ENCODE results near the gene MPP4. TPM values are rescaled to one million over a fixed set of nuclear protein-coding genes. Genes with fewer than 3 reads are reported as not detected.

MPP4 gene
- total RNA-seq, 1 donor from 2014 or later, result not detected

DNA sequence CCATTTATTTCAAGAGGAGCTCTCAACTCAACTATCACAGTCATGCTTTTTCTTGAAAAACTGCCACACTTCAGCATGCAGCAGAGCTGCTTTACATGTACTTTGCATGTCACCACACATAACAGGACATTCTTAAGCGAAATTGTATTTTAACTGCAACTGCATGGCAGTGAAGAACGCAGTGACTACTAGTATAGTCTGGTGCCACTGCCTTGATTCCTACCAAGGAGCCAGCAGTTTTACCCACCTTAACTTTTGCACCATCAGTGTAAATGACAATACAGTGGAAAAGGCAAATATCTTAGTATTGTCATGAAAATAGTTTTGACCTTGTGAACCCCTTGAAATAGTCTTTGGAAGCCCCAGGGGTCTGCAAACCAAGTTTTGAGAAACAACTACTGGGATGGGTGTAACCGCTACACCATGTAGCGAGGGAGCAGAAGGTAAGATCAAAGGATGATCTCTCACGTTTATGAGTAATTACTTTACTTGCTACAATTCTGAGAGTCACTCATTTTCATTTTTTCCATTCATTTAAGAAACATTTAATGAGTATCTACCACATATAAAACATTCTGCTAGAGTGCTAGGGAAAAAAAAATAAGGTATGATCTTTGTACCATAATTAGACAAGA, 32.3 kb upstream of the MPP4 start:
- H3K9me3 Mint-ChIP-seq (ENCODE audit: low read depth), result peaks cover 3% of the 10 kb centered on the region
- TF ChIP-seq, protein P1, sequence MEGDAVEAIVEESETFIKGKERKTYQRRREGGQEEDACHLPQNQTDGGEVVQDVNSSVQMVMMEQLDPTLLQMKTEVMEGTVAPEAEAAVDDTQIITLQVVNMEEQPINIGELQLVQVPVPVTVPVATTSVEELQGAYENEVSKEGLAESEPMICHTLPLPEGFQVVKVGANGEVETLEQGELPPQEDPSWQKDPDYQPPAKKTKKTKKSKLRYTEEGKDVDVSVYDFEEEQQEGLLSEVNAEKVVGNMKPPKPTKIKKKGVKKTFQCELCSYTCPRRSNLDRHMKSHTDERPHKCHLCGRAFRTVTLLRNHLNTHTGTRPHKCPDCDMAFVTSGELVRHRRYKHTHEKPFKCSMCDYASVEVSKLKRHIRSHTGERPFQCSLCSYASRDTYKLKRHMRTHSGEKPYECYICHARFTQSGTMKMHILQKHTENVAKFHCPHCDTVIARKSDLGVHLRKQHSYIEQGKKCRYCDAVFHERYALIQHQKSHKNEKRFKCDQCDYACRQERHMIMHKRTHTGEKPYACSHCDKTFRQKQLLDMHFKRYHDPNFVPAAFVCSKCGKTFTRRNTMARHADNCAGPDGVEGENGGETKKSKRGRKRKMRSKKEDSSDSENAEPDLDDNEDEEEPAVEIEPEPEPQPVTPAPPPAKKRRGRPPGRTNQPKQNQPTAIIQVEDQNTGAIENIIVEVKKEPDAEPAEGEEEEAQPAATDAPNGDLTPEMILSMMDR (IDR thresholded peaks at IDR 0.05; ENCODE audit: unreplicated experiment), result no peak
- peaks cover 20% of the 10 kb centered on the region for H3K36me3 Mint-ChIP-seq (ENCODE audit: insufficient read depth)
- H3K4me1 Mint-ChIP-seq (ENCODE audit: low read depth), result peaks cover 2% of the 10 kb centered on the region
- no peaks in the 10 kb centered on the region for H3K27me3 Mint-ChIP-seq
- no peak overlapping the region for H3K27ac Mint-ChIP-seq
- no peak for DNase-seq (ENCODE audit: low spot score, unreplicated experiment)
- H3K4me3 Mint-ChIP-seq (ENCODE audit: low read depth), result no peak overlapping the region

DNA sequence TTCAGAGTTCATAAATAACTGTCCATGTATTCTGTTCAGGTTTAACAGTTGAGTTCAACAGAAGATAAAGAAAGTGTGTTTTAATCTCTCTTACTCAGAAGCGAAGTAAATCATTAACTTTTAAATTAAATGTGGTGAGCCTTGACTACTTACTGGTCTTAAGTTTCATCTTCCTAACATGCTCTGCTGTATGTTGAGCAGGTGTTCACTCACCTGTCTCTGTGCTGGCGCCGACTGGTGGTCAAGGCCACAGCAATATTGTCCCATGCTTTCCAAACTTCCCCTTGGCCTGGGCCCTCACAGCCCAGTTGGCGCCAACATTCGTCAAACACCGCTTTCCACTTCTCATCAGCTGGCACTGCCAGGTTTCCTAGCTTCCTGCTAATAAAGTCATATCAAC, 17.0 kb upstream of the MPP4 start:
- Mint-ChIP-seq H3K4me3 (ENCODE audit: low read depth) (no peak overlapping the region), H3K27ac (no peak overlapping the region), H3K36me3 (ENCODE audit: insufficient read depth) (peaks cover 33% of the 10 kb centered on the region), H3K4me1 (ENCODE audit: low read depth) (peaks cover 4% of the 10 kb centered on the region), H3K9me3 (ENCODE audit: low read depth) (peaks cover 7% of the 10 kb centered on the region), H3K27me3 (no peaks in the 10 kb centered on the region)
- DNase-seq (ENCODE audit: low spot score, unreplicated experiment), result no peak
- TF ChIP-seq, protein P1 (IDR thresholded peaks at IDR 0.05; ENCODE audit: unreplicated experiment), result peak; percentile 27

DNA sequence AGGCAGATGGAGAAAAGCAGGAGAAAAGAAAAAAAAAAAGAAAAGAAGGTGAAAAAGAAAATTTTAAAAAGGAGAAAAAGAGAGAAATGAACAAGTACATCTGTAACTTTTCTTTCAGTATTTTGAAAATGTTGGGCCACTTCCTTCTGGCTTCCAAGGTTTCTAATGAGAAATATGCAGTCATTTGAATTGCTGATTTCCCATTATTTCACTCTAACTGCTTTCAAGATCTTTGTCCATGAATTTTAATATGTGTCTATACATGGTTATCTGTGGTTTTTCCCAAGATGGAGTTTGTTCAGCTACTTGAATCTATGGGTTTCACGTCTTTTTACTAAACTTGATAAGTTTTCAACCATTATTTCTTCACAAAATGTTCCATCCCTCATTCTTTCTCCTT, 14.3 kb upstream of the MPP4 start:
- TF ChIP-seq, protein P1 (IDR thresholded peaks at IDR 0.05; ENCODE audit: unreplicated experiment), result no peak
- Mint-ChIP-seq H3K4me3 (ENCODE audit: low read depth) (no peak overlapping the region), H3K27ac (no peak overlapping the region), H3K9me3 (ENCODE audit: low read depth) (no peaks in the 10 kb centered on the region), H3K4me1 (ENCODE audit: low read depth) (peaks cover 4% of the 10 kb centered on the region), H3K27me3 (no peaks in the 10 kb centered on the region), H3K36me3 (ENCODE audit: insufficient read depth) (peaks cover 26% of the 10 kb centered on the region)
- no peak for DNase-seq (ENCODE audit: low spot score, unreplicated experiment)

DNA sequence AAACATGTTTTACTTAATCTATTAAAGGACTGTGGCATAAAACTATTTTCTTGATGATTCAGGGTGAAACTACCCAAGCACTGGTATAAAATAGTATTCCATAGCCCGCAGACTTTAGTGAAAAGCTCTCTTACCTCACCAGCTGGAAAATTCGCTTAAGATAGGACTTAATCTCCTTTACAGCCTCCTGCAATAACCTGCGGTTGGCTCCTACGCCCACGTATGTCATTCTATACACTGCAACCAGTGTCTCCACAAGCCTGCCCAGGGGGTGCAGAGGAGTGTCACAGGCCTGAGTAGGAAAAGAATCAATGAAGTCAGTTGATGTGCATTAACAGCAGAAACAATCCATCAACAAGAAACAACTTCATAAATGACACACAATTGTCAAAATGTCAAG, 11.3 kb upstream of the MPP4 start:
- Mint-ChIP-seq H3K36me3 (ENCODE audit: insufficient read depth) (peaks cover 20% of the 10 kb centered on the region), H3K27ac (no peak overlapping the region), H3K4me1 (ENCODE audit: low read depth) (no peaks in the 10 kb centered on the region), H3K9me3 (ENCODE audit: low read depth) (no peaks in the 10 kb centered on the region), H3K27me3 (no peaks in the 10 kb centered on the region), H3K4me3 (ENCODE audit: low read depth) (no peak overlapping the region)
- TF ChIP-seq, protein P1 (IDR thresholded peaks at IDR 0.05; ENCODE audit: unreplicated experiment), result no peak
- no peak for DNase-seq (ENCODE audit: low spot score, unreplicated experiment)

DNA sequence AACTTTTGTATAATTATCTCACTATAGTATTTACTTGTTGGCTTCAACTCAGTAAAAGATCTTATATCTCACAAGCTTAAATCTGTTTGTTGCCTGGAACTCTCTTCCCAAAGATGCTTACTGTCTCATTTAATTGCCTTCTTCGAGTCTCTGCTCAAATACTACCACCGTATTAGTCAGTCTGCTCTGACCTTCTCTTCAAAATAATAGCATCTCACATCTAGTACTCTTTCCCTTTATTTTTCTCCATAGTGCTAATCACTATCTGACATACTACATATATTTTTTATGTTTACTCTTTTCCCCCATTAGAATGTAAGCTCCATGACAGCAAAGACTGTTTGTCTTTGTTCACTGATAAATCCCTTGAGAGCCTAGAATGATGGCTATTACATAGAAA, 10.6 kb upstream of the MPP4 start:
- H3K9me3 Mint-ChIP-seq (ENCODE audit: low read depth), result no peaks in the 10 kb centered on the region

More for the DNA sequence above, 10.6 kb upstream of the MPP4 start:
- Mint-ChIP-seq H3K4me1 (ENCODE audit: low read depth) (no peaks in the 10 kb centered on the region), H3K36me3 (ENCODE audit: insufficient read depth) (peaks cover 25% of the 10 kb centered on the region), H3K4me3 (ENCODE audit: low read depth) (no peak overlapping the region), H3K27ac (no peak overlapping the region), H3K27me3 (no peaks in the 10 kb centered on the region)
- TF ChIP-seq, protein P1 (IDR thresholded peaks at IDR 0.05; ENCODE audit: unreplicated experiment), result no peak
- no peak for DNase-seq (ENCODE audit: low spot score, unreplicated experiment)
